ENCODE results near the gene CDK4. TPM values are rescaled to one million over a fixed set of nuclear protein-coding genes. Genes with fewer than 3 reads are reported as not detected.

CDK4 gene
- total RNA-seq, 4 donors from 2014 or later: 95.2 to 137 (median 113) TPM

GRCh38 chr12:57781801-57782200, 29.7 kb upstream of the CDK4 start:
- DNase-seq: no peak
- TF ChIP-seq POLR2A (IDR thresholded peaks at IDR 0.05): no peak
- TF ChIP-seq CTCF (IDR thresholded peaks at IDR 0.05): no peak
- H3K27ac ChIP-seq: no peak overlapping the region
- WGBS, 2 donors: 82 to 83% methylated on average over 2 of the region's 2 CpGs
- peaks cover 0 to 8% of the 10 kb centered on the region in 2 donors for H3K36me3 ChIP-seq
- H3K4me3 ChIP-seq (replicated peaks in 1 of 3): no peak overlapping the region
- peaks cover 11 to 37% of the 10 kb centered on the region in 2 donors for H3K4me1 ChIP-seq
- no peaks in the 10 kb centered on the region for H3K27me3 ChIP-seq
- no peaks in the 10 kb centered on the region for H3K9me3 ChIP-seq
- intact Hi-C loops (cut with DNase I): loop anchor here (5.0 kb wide), 1 partner anchor 116 kb away; no protein-coding TSS in a partner anchor

DNA sequence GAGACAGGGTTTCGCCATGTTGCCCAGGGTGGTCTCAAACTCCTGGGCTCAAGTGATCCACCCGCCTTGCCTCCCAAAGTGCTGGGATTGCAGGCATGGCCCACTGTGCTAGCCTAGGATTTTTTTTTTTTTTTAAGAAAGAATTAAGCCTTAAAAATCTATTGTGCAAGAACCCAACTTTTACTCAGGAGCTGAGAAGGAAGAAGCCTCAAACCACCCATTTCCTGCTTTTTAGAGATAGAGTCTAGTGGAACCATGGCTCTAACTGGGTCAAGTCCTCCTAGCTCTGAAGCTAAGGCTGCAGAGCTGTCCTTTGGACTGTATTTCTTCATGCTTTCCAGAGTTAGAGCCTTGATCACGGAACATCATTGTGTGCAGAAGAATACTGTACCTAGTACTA, 29.1 kb upstream of the CDK4 start:
- Histone ChIP-seq H3K9me3 (no peaks in the 10 kb centered on the region), H3K4me3 (replicated peaks in 1 of 3) (no peak overlapping the region), H3K4me1 (peaks cover 11 to 37% of the 10 kb centered on the region in 2 donors), H3K27me3 (no peaks in the 10 kb centered on the region), H3K27ac (no peak overlapping the region), H3K36me3 (peaks cover 0 to 5% of the 10 kb centered on the region in 2 donors)
- intact Hi-C loops (cut with DNase I): loop anchor here (5.0 kb wide), 1 partner anchor 116 kb away; no protein-coding TSS in a partner anchor
- DNase-seq: no peak
- TF ChIP-seq CTCF (IDR thresholded peaks at IDR 0.05): no peak
- no peak for TF ChIP-seq POLR2A (IDR thresholded peaks at IDR 0.05)
- WGBS, 2 donors: 94 to 100% methylated on average over 3 of the region's 3 CpGs

- no peak for TF ChIP-seq CTCF (IDR thresholded peaks at IDR 0.05)
- no peak for DNase-seq
- no peaks in the 10 kb centered on the region for H3K9me3 ChIP-seq
- H3K4me3 ChIP-seq (replicated peaks in 1 of 3): no peak overlapping the region
- no peaks in the 10 kb centered on the region for H3K27me3 ChIP-seq
- H3K27ac ChIP-seq: peak overlapping the region; percentile 4 to 24 (median 5)
- H3K36me3 ChIP-seq: no peaks in the 10 kb centered on the region
- peaks cover 11 to 37% of the 10 kb centered on the region in 2 donors for H3K4me1 ChIP-seq
- intact Hi-C loops (cut with DNase I): loop anchor here (5.0 kb wide), 1 partner anchor 117 kb away; no protein-coding TSS in a partner anchor
- WGBS, 2 donors: 90 to 96% methylated on average over 3 to 4 of the region's 4 CpGs
Observed at GRCh38 chr12:57780284-57780897, 28.3 kb upstream of the CDK4 start.

DNA sequence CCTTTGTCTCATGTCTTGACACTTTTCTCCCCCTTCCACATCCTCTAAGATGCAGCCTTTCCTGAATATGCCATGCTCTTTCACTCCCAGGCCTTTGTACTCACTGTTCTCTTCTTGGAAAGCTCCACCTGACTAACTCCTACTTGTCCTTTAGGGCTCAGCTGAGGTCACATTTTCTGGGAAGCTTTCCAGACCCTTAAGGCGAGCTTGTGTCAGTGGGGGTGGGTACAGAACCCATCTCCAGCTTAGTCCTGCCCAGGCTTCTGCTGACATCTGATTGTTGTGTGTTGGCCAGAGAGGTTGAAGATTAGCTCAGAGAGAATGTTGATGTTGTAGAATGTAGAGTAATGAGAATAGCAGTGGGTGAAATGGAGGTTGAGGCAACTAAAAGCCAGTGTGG, 27.6 kb upstream of the CDK4 start:
- peak overlapping the region; percentile 4 to 32 (median 5) for H3K27ac ChIP-seq
- TF ChIP-seq CTCF (IDR thresholded peaks at IDR 0.05) (no peak), POLR2A (IDR thresholded peaks at IDR 0.05) (no peak)
- H3K36me3 ChIP-seq: no peaks in the 10 kb centered on the region
- intact Hi-C loops (cut with DNase I): loop anchor here (5.0 kb wide), 1 partner anchor 118 kb away; no protein-coding TSS in a partner anchor
- no peaks in the 10 kb centered on the region for H3K9me3 ChIP-seq
- DNase-seq: peak; percentile 76 to 78
- H3K4me3 ChIP-seq (replicated peaks in 1 of 3): no peak overlapping the region
- peaks cover 11 to 37% of the 10 kb centered on the region in 2 donors for H3K4me1 ChIP-seq
- no peaks in the 10 kb centered on the region for H3K27me3 ChIP-seq
- WGBS, 2 donors: 6 to 27% methylated on average over 1 of the region's 1 CpG

GRCh38 chr12:57777911-57778310, 25.8 kb upstream of the CDK4 start:
- Histone ChIP-seq H3K9me3 (no peaks in the 10 kb centered on the region), H3K36me3 (no peaks in the 10 kb centered on the region), H3K4me3 (replicated peaks in 1 of 3) (no peak overlapping the region), H3K27ac (no peak overlapping the region), H3K4me1 (peaks cover 14 to 33% of the 10 kb centered on the region in 2 donors), H3K27me3 (no peaks in the 10 kb centered on the region)
- intact Hi-C loops (cut with DNase I): no loop called here
- WGBS, 2 donors: 92 to 98% methylated on average over 7 of the region's 7 CpGs
- DNase-seq: no peak
- no peak for TF ChIP-seq CTCF (IDR thresholded peaks at IDR 0.05)
- TF ChIP-seq POLR2A (IDR thresholded peaks at IDR 0.05): no peak

Data from thyroid gland (tissue), 4 donors.